HepG2 (cell line): Measurements from ENCODE around the gene CD163L1. TPM values are rescaled to one million over a fixed set of nuclear protein-coding genes. Genes with fewer than 3 reads are reported as not detected.

Source experiments
- ATAC-seq: fragments of 200-7000 bp; cut with Tn5 transposase; 3 replicates; pipeline ENCODE4 v1.9.1; 2020; ENCODE audit warnings: mild to moderate bottlenecking, moderate library complexity
- BruUV-seq: library from RNA; stranded (reverse); fragments of 400-500 nt; replicated peaks from 2 replicates; lab custom pipeline; 2021; lab: Mats Ljungman, UMichigan
- CTCF ChIA-PET: fragments of 300-600 bp; formaldehyde crosslinking; extraction: SDS; loops from one replicate; lab custom pipeline; 2021; ENCODE audit warnings: low total read pairs, inconsistent platforms, low intra/inter-chr PET ratio; lab: Yijun Ruan, JAX
- POLR2A ChIA-PET: fragments of 350-600 bp; sonication (Branson Sonifier 250); formaldehyde crosslinking; loops from one replicate; lab custom pipeline; 2020; ENCODE audit warnings: antibody characterized with exemption, inconsistent platforms; lab: Yijun Ruan, JAX
- DNase-seq: peaks from one replicate; pipeline ENCODE4 v3.0.0-alpha.2; 2015; ENCODE audit warnings: low spot score
- FAIRE-seq: peaks from 3 replicates; lab custom pipeline; 2011; peaks lifted over from hg19 to GRCh38; lab: Jason Lieb, UNC
- H2AFZ ChIP-seq: one replicate; pipeline ENCODE4 v1.6.1; 2011; ENCODE audit warnings: low read length, inconsistent platforms
- H3K27ac ChIP-seq: fragments of 300-600 bp; 3 replicates; pipeline ENCODE4 v1.8.0; 2011; ENCODE audit warnings: mixed run types, mild to moderate bottlenecking, mixed read lengths, low read length, inconsistent platforms; ENCODE audit not compliant: insufficient read depth; ENCODE audit errors: extremely low read length
- H3K27me3 ChIP-seq, 2 experiments: fragments of 200-600 bp in 1 of 2; 2 replicates in 1 of 2; 3 replicates in 1 of 2; pipeline versions ENCODE4 v1.6.0 to v1.8.0; 2011; ENCODE audit warnings: low read length in 2 of 2, mild to moderate bottlenecking in 2 of 2, moderate library complexity in 2 of 2, inconsistent platforms in 1 of 2; ENCODE audit not compliant: insufficient read depth in 2 of 2, control insufficient read depth in 1 of 2
- H3K36me3 ChIP-seq, 2 experiments: fragments of 200-600 bp in 1 of 2; replicated peaks in 1 of 2; 2 replicates in 1 of 2; 3 replicates in 1 of 2; pipeline versions ENCODE4 v1.5.1 to v1.8.0; 2011; ENCODE audit warnings: low read length in 2 of 2, inconsistent platforms in 1 of 2; ENCODE audit not compliant: insufficient read depth in 2 of 2, control insufficient read depth in 1 of 2
- H3K4me1 ChIP-seq: 2 replicates; pipeline ENCODE4 v1.5.1; 2012; ENCODE audit warnings: low read length, inconsistent platforms; ENCODE audit not compliant: insufficient read depth
- H3K4me2 ChIP-seq: 2 replicates; pipeline ENCODE4 v1.6.0; 2011; ENCODE audit warnings: low read depth, low read length, inconsistent platforms
- H3K4me3 ChIP-seq, 3 experiments: fragments of 200-600 bp in 1 of 3; sonication (generic), shearing (Covaris generic) in 1 of 3; replicated peaks in 1 of 3; 2 replicates each; pipeline ENCODE4 v1.5.1; 2011 to 2016; ENCODE audit warnings: low read length in 3 of 3, inconsistent platforms in 2 of 3, low read depth in 2 of 3, mild to moderate bottlenecking in 2 of 3, control low read depth in 1 of 3, mixed read lengths in 1 of 3; ENCODE audit not compliant: insufficient read depth in 1 of 3
- H3K79me2 ChIP-seq: one replicate; pipeline ENCODE4 v1.6.1; 2011; ENCODE audit warnings: low read length, inconsistent platforms; ENCODE audit not compliant: insufficient read depth
- H3K9ac ChIP-seq: 2 replicates; pipeline ENCODE4 v1.6.0; 2011; ENCODE audit warnings: mild to moderate bottlenecking, low read depth, low read length, inconsistent platforms; ENCODE audit not compliant: insufficient read depth
- H3K9me3 ChIP-seq: 2 replicates; pipeline ENCODE4 v1.5.1; 2012; ENCODE audit warnings: mild to moderate bottlenecking, low read length
- H4K20me1 ChIP-seq: 2 replicates; pipeline ENCODE4 v1.6.0; 2011; ENCODE audit warnings: inconsistent platforms, mild to moderate bottlenecking, low read length, moderate library complexity; ENCODE audit not compliant: insufficient read depth
- CREB1 ChIP-seq, 2 experiments: fragments of 450-650 bp in 1 of 2; IDR thresholded peaks; 2 replicates each; pipeline ENCODE4 v1.6.1; 2016 to 2017; ENCODE audit warnings: control low read depth in 1 of 2, mild to moderate bottlenecking in 1 of 2, missing compliant biosample characterization in 1 of 2, missing genetic modification characterization in 1 of 2
- DNMT1 ChIP-seq: sonication (generic); formaldehyde crosslinking; IDR thresholded peaks from 2 replicates; pipeline ENCODE4 v1.5.1; 2020; ENCODE audit warnings: mild to moderate bottlenecking, missing genetic modification reagents
- FOSL1 ChIP-seq: sonication (generic); formaldehyde crosslinking; IDR thresholded peaks from 2 replicates; pipeline ENCODE4 v1.9.0; 2021; ENCODE audit warnings: missing genetic modification reagents, borderline replicate concordance
- FOSL2 ChIP-seq: sonication (generic); formaldehyde crosslinking; IDR thresholded peaks from 2 replicates; pipeline ENCODE4 v1.4.0; 2020; ENCODE audit warnings: missing genetic modification reagents
- FOXA1 ChIP-seq, 2 experiments: fragments of 450-650 bp in 1 of 2; sonication (generic) in 1 of 2; formaldehyde crosslinking in 1 of 2; IDR thresholded peaks; 2 replicates each; pipeline versions ENCODE4 v1.4.0 to v1.6.1; 2016 to 2020; ENCODE audit warnings: missing genetic modification reagents in 1 of 2
- FOXA3 ChIP-seq: IDR thresholded peaks from 2 replicates; pipeline ENCODE4 v1.6.1; 2016; ENCODE audit warnings: missing genetic modification reagents, missing compliant biosample characterization
- FOXJ3 ChIP-seq: sonication (generic); formaldehyde crosslinking; IDR thresholded peaks from 2 replicates; pipeline ENCODE4 v1.4.0; 2020; ENCODE audit warnings: missing genetic modification reagents, mild to moderate bottlenecking, borderline replicate concordance
- HHEX ChIP-seq: IDR thresholded peaks from 2 replicates; pipeline ENCODE4 v1.6.1; 2016; ENCODE audit warnings: control low read depth
- IRX3 ChIP-seq: sonication (generic); formaldehyde crosslinking; IDR thresholded peaks from 2 replicates; pipeline ENCODE4 v1.8.1; 2023; ENCODE audit warnings: mild to moderate bottlenecking, low read depth, missing genetic modification reagents, borderline replicate concordance
- RFX3 ChIP-seq: IDR thresholded peaks from 2 replicates; pipeline ENCODE4 v1.6.1; 2016; ENCODE audit warnings: missing biosample characterization, missing genetic modification reagents
- RFXANK ChIP-seq: IDR thresholded peaks from 2 replicates; pipeline ENCODE4 v1.6.1; 2016
- SCMH1 ChIP-seq: sonication (generic); formaldehyde crosslinking; IDR thresholded peaks from 2 replicates; pipeline ENCODE4 v1.9.0; 2021; ENCODE audit warnings: missing genetic modification reagents, mild to moderate bottlenecking, borderline replicate concordance
- TCF7 ChIP-seq: sonication (generic); IDR thresholded peaks from 2 replicates; pipeline ENCODE4 v1.6.1; 2016; ENCODE audit warnings: antibody characterized with exemption, low read depth
- ZBTB7A ChIP-seq: sonication (generic); formaldehyde crosslinking; IDR thresholded peaks from 2 replicates; pipeline ENCODE4 v1.8.0; 2022; ENCODE audit warnings: mild to moderate bottlenecking, missing genetic modification reagents
- ZNF570 ChIP-seq: sonication (generic); formaldehyde crosslinking; IDR thresholded peaks from 2 replicates; pipeline ENCODE4 v1.4.0; 2020; ENCODE audit warnings: mild to moderate bottlenecking, missing genetic modification reagents, borderline replicate concordance
- ZNF737 ChIP-seq: sonication (generic); formaldehyde crosslinking; IDR thresholded peaks from 2 replicates; pipeline ENCODE4 v1.5.0; 2020; ENCODE audit warnings: missing genetic modification reagents, mild to moderate bottlenecking, borderline replicate concordance
- ZNF782 ChIP-seq: sonication (generic); formaldehyde crosslinking; IDR thresholded peaks from 2 replicates; pipeline ENCODE4 v1.4.0; 2020; ENCODE audit warnings: missing genetic modification reagents, mild to moderate bottlenecking, borderline replicate concordance
- WGBS: methylation state at CpG from one replicate; pipeline ENCODE4 v1.1.6; 2017; ENCODE audit warnings: low lambda C conversion rate; 5-methylcytosine and 5-hydroxymethylcytosine counted together
- in situ Hi-C: cut with HindIII; loops from 2 replicates; pipeline ENCODE4 v1.10.0; 2017; ENCODE audit warnings: low pct_unique_long_range_greater_than_20kb; ENCODE audit not compliant: extremely low pct_ligation_motif_present
- intact Hi-C: fragments of 100-400 bp; cut with micrococcal nuclease; formaldehyde crosslinking; loops from one replicate; pipeline ENCODE4 v1.10.0; 2022; ENCODE audit not compliant: unreplicated experiment
- polyA plus RNA-seq, 8 experiments: library from polyadenylated mRNA; depleted of rRNA in 3 of 8; stranded (reverse) in 7 of 8; unstranded in 1 of 8; fragments of >200 nt; fragmentation: Illumina TruSeq in 4 of 8; extraction: Trizol in 4 of 8; gene quantifications; 2 replicates each; pipeline versions ENCODE4 v1.2.1 to v1.2.3, GENCODE V29; 2011 to 2016; ENCODE audit warnings: low read depth in 4 of 8, missing spikeins in 1 of 8, mixed read lengths in 1 of 8; ENCODE audit not compliant: insufficient read depth in 1 of 8
- total RNA-seq, 5 experiments: library from RNA; depleted of rRNA; stranded (reverse); fragments of >200 nt; fragmentation: Illumina TruSeq; extraction: Trizol; gene quantifications; 2 replicates each; pipeline ENCODE4 v1.2.3, GENCODE V29; 2016; ENCODE audit warnings: low read depth in 1 of 5
- TF ChIP-seq, protein P1 (sequence below): sonication (generic); formaldehyde crosslinking; conservative IDR thresholded peaks from 2 replicates; pipeline ENCODE4 v1.8.0; 2022; ENCODE audit warnings: missing genetic modification reagents
- TF ChIP-seq, protein P2 (sequence below): sonication (generic); formaldehyde crosslinking; IDR thresholded peaks from 2 replicates; pipeline ENCODE4 v1.4.0; 2020; ENCODE audit warnings: mild to moderate bottlenecking, missing genetic modification reagents
- TF ChIP-seq, protein P3 (sequence below): sonication (generic); formaldehyde crosslinking; conservative IDR thresholded peaks from 2 replicates; pipeline ENCODE4 v1.4.0; 2020; ENCODE audit warnings: missing genetic modification reagents
- TF ChIP-seq, protein P4 (sequence below): sonication (generic); formaldehyde crosslinking; IDR thresholded peaks from 2 replicates; pipeline ENCODE4 v1.4.0; 2020; ENCODE audit warnings: missing genetic modification reagents

The CD163L1 gene
- total and polyA plus RNA-seq, 2 of the 13 experiments (the other 11 are each of a cell fraction or from before 2014, with no cell fraction given) = 3.4 to 6.8 TPM

DNA sequence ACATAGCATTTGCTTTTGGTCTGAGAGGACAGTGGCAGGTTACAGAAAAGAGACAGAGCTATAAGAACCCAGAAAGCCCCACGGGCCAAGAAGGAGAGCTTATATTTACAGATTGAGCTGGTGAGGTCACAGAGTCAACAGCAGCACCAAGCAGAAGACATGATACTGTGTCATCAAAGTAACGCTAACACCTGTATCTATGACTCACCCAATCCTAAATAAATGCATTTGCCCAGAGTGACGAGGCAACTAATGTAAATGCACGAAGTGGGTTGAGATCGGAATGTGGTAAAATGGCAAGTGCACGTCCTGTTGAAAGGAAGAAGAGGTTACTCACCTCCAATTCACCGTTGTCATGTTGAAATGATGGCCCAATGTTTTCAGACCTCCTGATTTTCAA is 6.7 kb upstream of the CD163L1 start:
- no peaks in the 10 kb centered on the region for H3K79me2 ChIP-seq
- 5% methylated on average over 7 of the region's 7 CpGs for WGBS
- no peaks in the 10 kb centered on the region for H3K27me3 ChIP-seq
- ChIA-PET POLR2A (no interaction called here), CTCF (no interaction called here)
- no peak overlapping the region for H3K4me2 ChIP-seq
- H2AFZ ChIP-seq = no peak overlapping the region
- no peaks in the 10 kb centered on the region for H3K4me1 ChIP-seq
- no TSS peak for BruUV-seq
- FAIRE-seq (no peak), ATAC-seq (no peak), DNase-seq (peak; percentile 46)
- in situ Hi-C loops = loop anchor here (5.0 kb wide), 1 partner anchor 228 kb away; no protein-coding TSS in a partner anchor
- TF ChIP-seq ZBTB7A (CRISPR knock-in tag) (no peak), SCMH1 (CRISPR knock-in tag) (no peak), FOXJ3 (no peak), RFX3 (no peak), ZNF570 (CRISPR knock-in tag) (no peak), HHEX (no peak), FOSL2 (CRISPR knock-in tag) (peak; percentile 84), FOSL1 (CRISPR knock-in tag) (0 out of 2 replicates have a peak, but pooled peaks have one; percentile 22), ZNF782 (CRISPR knock-in tag) (no peak), FOXA1 (IDR thresholded peaks at IDR 0.05) (no peak), FOXA1 (CRISPR knock-in tag; IDR thresholded peaks at IDR 0.05) (peak; percentile 22; the same call in 1 of the 2 replicates), IRX3 (no peak), TCF7 (0 out of 2 replicates have a peak, but pooled peaks have one; percentile 18), CREB1 (IDR thresholded peaks at IDR 0.05) (peak; percentile 83), CREB1 (CRISPR knock-in tag; IDR thresholded peaks at IDR 0.05) (no peak), FOXA3 (0 out of 2 replicates have a peak, but pooled peaks have one; percentile 28), ZNF737 (no peak), RFXANK (CRISPR knock-in tag) (no peak), DNMT1 (CRISPR knock-in tag) (no peak)
- TF ChIP-seq, protein P1, sequence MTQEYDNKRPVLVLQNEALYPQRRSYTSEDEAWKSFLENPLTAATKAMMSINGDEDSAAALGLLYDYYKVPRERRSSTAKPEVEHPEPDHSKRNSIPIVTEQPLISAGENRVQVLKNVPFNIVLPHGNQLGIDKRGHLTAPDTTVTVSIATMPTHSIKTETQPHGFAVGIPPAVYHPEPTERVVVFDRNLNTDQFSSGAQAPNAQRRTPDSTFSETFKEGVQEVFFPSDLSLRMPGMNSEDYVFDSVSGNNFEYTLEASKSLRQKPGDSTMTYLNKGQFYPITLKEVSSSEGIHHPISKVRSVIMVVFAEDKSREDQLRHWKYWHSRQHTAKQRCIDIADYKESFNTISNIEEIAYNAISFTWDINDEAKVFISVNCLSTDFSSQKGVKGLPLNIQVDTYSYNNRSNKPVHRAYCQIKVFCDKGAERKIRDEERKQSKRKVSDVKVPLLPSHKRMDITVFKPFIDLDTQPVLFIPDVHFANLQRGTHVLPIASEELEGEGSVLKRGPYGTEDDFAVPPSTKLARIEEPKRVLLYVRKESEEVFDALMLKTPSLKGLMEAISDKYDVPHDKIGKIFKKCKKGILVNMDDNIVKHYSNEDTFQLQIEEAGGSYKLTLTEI (CRISPR knock-in tag) = no peak
- TF ChIP-seq, protein P2, sequence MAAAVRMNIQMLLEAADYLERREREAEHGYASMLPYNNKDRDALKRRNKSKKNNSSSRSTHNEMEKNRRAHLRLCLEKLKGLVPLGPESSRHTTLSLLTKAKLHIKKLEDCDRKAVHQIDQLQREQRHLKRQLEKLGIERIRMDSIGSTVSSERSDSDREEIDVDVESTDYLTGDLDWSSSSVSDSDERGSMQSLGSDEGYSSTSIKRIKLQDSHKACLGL = no peak
- TF ChIP-seq, protein P3, sequence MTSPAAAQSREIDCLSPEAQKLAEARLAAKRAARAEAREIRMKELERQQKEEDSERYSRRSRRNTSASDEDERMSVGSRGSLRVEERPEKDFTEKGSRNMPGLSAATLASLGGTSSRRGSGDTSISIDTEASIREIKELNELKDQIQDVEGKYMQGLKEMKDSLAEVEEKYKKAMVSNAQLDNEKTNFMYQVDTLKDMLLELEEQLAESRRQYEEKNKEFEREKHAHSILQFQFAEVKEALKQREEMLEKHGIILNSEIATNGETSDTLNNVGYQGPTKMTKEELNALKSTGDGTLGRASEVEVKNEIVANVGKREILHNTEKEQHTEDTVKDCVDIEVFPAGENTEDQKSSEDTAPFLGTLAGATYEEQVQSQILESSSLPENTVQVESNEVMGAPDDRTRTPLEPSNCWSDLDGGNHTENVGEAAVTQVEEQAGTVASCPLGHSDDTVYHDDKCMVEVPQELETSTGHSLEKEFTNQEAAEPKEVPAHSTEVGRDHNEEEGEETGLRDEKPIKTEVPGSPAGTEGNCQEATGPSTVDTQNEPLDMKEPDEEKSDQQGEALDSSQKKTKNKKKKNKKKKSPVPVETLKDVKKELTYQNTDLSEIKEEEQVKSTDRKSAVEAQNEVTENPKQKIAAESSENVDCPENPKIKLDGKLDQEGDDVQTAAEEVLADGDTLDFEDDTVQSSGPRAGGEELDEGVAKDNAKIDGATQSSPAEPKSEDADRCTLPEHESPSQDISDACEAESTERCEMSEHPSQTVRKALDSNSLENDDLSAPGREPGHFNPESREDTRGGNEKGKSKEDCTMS (CRISPR knock-in tag) = no peak
- TF ChIP-seq, protein P4, sequence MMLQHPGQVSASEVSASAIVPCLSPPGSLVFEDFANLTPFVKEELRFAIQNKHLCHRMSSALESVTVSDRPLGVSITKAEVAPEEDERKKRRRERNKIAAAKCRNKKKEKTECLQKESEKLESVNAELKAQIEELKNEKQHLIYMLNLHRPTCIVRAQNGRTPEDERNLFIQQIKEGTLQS (CRISPR knock-in tag) = 0 out of 2 replicates have a peak, but pooled peaks have one; percentile 38
- no peaks in the 10 kb centered on the region for H4K20me1 ChIP-seq
- no peaks in the 10 kb centered on the region for H3K9me3 ChIP-seq
- no peak overlapping the region for H3K27ac ChIP-seq
- H3K36me3 ChIP-seq = no peaks in the 10 kb centered on the region
- intact Hi-C loops = no loop called here
- no peak overlapping the region for H3K4me3 ChIP-seq
- H3K9ac ChIP-seq = no peak overlapping the region
